HEK293T (cell line): ENCODE measurements around the gene MAMDC2.

Experiments
- BHLHE40 ChIP-seq: fragments of 450-650 bp; IDR thresholded peaks from 2 replicates; pipeline ENCODE4 v1.6.1; 2016; ENCODE audit warnings: mild to moderate bottlenecking, moderate library complexity, borderline replicate concordance
- ELF4 ChIP-seq: fragments of 450-650 bp; IDR thresholded peaks from 2 replicates; pipeline ENCODE4 v1.6.1; 2017; ENCODE audit warnings: antibody characterized with exemption
- FOXA1 ChIP-seq: fragments of 450-650 bp; IDR thresholded peaks from 2 replicates; pipeline ENCODE4 v1.6.1; 2016; ENCODE audit warnings: mild to moderate bottlenecking
- FOXK2 ChIP-seq: fragments of 450-650 bp; IDR thresholded peaks from 2 replicates; pipeline ENCODE4 v1.6.1; 2016; ENCODE audit warnings: mild to moderate bottlenecking
- FOXM1 ChIP-seq: fragments of 450-650 bp; IDR thresholded peaks from 2 replicates; pipeline ENCODE4 v1.6.1; 2017; ENCODE audit warnings: mild to moderate bottlenecking, borderline replicate concordance
- HDGF ChIP-seq: fragments of 450-650 bp; IDR thresholded peaks from 2 replicates; pipeline ENCODE4 v1.6.1; 2017; ENCODE audit warnings: antibody characterized with exemption, borderline replicate concordance
- L3MBTL2 ChIP-seq: fragments of 450-650 bp; conservative IDR thresholded peaks from 2 replicates; pipeline ENCODE4 v1.6.1; 2016; ENCODE audit warnings: mild to moderate bottlenecking
- PKNOX1 ChIP-seq: fragments of 450-650 bp; IDR thresholded peaks from 2 replicates; pipeline ENCODE4 v1.6.1; 2016
- TARDBP ChIP-seq: fragments of 450-650 bp; IDR thresholded peaks from 2 replicates; pipeline ENCODE4 v1.6.1; 2016

DNA sequence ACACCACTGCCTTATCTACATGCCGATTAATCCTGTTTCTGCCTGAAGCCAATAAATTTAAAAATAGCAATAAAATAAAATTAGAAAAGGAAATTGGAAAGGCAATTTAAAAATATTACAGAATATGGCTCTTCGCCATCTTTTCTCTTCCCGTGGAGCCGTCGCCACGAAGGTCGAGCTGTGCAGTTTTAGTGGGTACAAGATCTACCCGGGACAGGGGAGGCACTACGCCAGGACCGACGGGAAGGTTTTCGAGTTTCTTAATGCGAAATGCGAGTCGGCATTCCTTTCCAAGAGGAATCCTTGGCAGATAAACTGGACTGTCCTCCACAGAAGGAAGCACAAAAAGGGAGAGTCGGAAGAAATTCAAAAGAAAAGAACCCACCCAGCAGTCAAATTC lies 173.4 kb downstream of the MAMDC2 start:
- TF ChIP-seq FOXK2 (no peak), PKNOX1 (no peak), FOXM1 (no peak), HDGF (no peak), TARDBP (no peak), BHLHE40 (no peak), ELF4 (no peak), L3MBTL2 (no peak), FOXA1 (no peak)
